ENCODE results near the gene TRMO.
"Not testable (repeated sequence)": the region's sequence is repeated elsewhere in the genome, so short reads cannot be mapped to it uniquely, and the experiment has no call there.

Gene TRMO

GRCh38 chr9:97962575-97962974, 40.3 kb upstream of the TRMO start:
- no peak for DNase-seq
- in situ Hi-C loops (cut with HindIII; ENCODE audit: low pct_ligation_motif_present, low sequenced_read_pairs), result no loop called here
- Histone ChIP-seq H3K27ac (no peak overlapping the region), H3K27me3 (replicated peaks) (no peaks in the 10 kb centered on the region), H3K36me3 (replicated peaks) (no peaks in the 10 kb centered on the region), H3K4me3 (ENCODE audit: low read depth, low read length) (no peak overlapping the region)
- TF ChIP-seq, protein P1, sequence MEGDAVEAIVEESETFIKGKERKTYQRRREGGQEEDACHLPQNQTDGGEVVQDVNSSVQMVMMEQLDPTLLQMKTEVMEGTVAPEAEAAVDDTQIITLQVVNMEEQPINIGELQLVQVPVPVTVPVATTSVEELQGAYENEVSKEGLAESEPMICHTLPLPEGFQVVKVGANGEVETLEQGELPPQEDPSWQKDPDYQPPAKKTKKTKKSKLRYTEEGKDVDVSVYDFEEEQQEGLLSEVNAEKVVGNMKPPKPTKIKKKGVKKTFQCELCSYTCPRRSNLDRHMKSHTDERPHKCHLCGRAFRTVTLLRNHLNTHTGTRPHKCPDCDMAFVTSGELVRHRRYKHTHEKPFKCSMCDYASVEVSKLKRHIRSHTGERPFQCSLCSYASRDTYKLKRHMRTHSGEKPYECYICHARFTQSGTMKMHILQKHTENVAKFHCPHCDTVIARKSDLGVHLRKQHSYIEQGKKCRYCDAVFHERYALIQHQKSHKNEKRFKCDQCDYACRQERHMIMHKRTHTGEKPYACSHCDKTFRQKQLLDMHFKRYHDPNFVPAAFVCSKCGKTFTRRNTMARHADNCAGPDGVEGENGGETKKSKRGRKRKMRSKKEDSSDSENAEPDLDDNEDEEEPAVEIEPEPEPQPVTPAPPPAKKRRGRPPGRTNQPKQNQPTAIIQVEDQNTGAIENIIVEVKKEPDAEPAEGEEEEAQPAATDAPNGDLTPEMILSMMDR (IDR thresholded peaks at IDR 0.05; ENCODE audit: low read depth, low read length, missing control alignments), result no peak

- no peak for DNase-seq
- TF ChIP-seq, protein P1 (IDR thresholded peaks at IDR 0.05; ENCODE audit: low read depth, low read length, missing control alignments), result no peak
- H3K4me3 ChIP-seq (ENCODE audit: low read depth, low read length), result no peak overlapping the region
- in situ Hi-C loops (cut with HindIII; ENCODE audit: low pct_ligation_motif_present, low sequenced_read_pairs), result no loop called here
- H3K27me3 ChIP-seq (replicated peaks), result no peaks in the 10 kb centered on the region
- no peaks in the 10 kb centered on the region for H3K36me3 ChIP-seq (replicated peaks)
- H3K27ac ChIP-seq, result no peak overlapping the region
Observed at GRCh38 chr9:97962136-97962535, 39.8 kb upstream of the TRMO start.

DNA sequence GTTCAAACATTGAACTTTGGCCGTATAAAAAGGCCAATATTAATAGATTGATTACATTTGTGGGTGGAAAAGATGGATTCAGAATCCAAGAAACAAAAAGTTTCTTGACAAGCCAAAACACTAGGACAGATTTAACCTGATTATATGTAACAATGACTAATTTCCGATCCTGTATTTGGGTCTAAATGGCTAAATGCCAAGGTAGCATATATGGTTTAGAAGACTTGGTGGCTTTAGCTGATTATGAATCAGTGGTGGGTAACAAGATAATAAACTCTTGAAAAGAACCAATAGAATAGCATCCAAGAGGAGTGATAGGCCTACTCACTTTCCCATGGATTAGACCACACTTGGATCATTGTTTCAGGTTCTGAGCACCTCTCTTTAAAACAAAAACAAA, 39.1 kb upstream of the TRMO start:
- H3K27ac ChIP-seq, result no peak overlapping the region
- DNase-seq, result no peak
- H3K36me3 ChIP-seq (replicated peaks), result no peaks in the 10 kb centered on the region
- in situ Hi-C loops (cut with HindIII; ENCODE audit: low pct_ligation_motif_present, low sequenced_read_pairs), result no loop called here
- H3K27me3 ChIP-seq (replicated peaks), result no peaks in the 10 kb centered on the region
- TF ChIP-seq, protein P1 (IDR thresholded peaks at IDR 0.05; ENCODE audit: low read depth, low read length, missing control alignments), result no peak
- H3K4me3 ChIP-seq (ENCODE audit: low read depth, low read length), result no peak overlapping the region

DNA sequence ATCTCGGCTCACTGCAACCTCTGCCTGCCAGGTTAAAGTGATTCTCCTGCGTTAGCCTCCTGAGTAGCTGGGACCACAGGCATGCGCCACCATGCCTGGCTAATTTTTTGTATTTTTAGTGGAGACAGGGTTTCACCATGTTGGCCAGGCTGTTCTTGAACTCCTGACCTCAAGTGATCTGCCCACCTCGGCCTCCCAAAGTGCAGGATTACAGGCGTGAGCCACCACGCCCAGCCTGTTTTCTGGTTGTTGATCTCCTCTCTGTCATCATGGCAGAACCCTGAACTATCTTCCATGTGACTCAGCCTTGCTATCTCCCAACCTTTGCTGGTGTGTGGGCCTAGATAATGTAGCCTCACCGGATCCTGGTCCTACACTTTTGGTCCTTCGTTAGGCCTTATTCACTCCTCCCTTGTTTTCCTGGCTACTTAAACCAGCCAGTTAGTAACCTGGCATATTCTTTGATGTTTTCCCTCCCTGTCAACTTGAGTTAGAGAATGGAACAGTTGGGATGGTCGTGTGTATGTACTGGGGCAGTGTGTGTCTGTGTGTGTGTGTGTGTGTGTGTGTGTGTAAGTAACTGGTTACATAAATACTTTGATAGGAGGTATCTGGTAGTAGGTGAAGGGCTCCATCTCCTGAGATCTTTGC, 38.5 kb upstream of the TRMO start:
- H3K27ac ChIP-seq; H3K27me3 ChIP-seq (replicated peaks); H3K4me3 ChIP-seq (ENCODE audit: low read depth, low read length); DNase-seq; in situ Hi-C loops (cut with HindIII; ENCODE audit: low pct_ligation_motif_present, low sequenced_read_pairs); H3K36me3 ChIP-seq (replicated peaks): not testable (repeated sequence)

DNA sequence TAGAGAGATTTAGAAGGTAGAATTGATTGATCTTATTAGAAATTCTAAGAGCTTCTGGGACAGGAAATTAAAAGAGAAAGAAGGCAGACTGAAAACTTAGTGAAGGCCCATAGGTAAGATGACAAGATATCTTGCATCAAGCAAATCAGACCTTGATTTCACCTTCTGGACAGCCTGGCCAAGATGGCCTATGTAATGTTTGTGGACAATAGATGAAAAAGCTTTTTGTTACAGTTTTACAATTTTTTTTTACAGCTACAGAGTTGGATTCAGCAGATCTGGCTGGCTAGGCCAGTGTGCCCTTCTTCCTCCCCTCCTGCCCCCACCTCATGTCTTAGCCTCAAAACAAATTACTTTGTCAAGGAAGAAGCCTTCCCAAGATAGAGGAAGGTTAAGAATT, 37.3 kb upstream of the TRMO start:
- Histone ChIP-seq H3K36me3 (replicated peaks) (no peaks in the 10 kb centered on the region), H3K27ac (no peak overlapping the region), H3K27me3 (replicated peaks) (no peaks in the 10 kb centered on the region), H3K4me3 (ENCODE audit: low read depth, low read length) (no peak overlapping the region)
- TF ChIP-seq, protein P1 (IDR thresholded peaks at IDR 0.05; ENCODE audit: low read depth, low read length, missing control alignments), result no peak
- DNase-seq, result no peak
- in situ Hi-C loops (cut with HindIII; ENCODE audit: low pct_ligation_motif_present, low sequenced_read_pairs), result no loop called here

DNA sequence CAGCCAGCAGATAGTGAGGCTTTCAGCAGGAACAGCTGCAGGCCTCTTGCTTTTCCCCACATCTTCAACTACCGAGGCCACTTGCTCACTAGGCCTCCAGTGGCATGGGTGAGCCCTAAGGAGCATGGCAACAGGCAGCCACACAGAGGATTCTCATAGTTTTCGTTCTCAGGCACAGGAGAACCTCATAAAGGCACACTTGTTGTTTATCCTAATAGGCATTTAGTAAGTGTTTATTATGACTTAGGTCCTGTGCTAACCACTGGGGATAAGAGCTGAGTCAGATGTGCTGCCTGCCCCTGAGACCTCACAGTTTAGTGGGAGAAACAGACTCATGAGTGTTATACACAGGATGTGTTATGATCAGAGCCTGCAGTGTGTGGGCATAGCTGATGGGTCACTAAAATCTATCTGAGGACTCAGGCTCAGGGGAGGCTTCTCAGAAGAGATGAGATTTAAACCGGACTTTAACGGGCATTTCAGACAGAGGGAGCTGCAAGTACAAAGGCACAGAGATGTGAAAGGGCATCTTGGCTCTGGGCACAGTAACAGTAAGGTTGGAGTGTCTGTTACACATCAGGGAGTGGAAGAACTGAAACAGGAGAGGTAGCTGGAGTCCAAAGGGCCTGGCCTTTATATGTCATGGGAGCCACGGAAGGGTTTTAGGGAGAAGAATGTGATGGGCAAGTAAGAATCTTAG, 36.7 kb upstream of the TRMO start:
- TF ChIP-seq, protein P1 (IDR thresholded peaks at IDR 0.05; ENCODE audit: low read depth, low read length, missing control alignments), result no peak
- H3K4me3 ChIP-seq (ENCODE audit: low read depth, low read length), result no peak overlapping the region
- peak; percentile 25 for DNase-seq
- H3K27ac ChIP-seq, result no peak overlapping the region
- in situ Hi-C loops (cut with HindIII; ENCODE audit: low pct_ligation_motif_present, low sequenced_read_pairs), result no loop called here
- no peaks in the 10 kb centered on the region for H3K27me3 ChIP-seq (replicated peaks)
- no peaks in the 10 kb centered on the region for H3K36me3 ChIP-seq (replicated peaks)
